Measurements from ENCODE around the gene PNLIPRP3.

PNLIPRP3 gene

GRCh38 chr10:116429288-116429977 lies 1.8 kb downstream of the PNLIPRP3 start:
- no peak overlapping the region for H3K4me3 ChIP-seq (ENCODE audit: low read depth, low read length)
- DNase-seq (ENCODE audit: low read depth), result no peak
- no peak for TF ChIP-seq CTCF (IDR thresholded peaks at IDR 0.05; ENCODE audit: insufficient read depth, low read depth, low read length, missing control alignments)

- no peak overlapping the region for H3K4me3 ChIP-seq (ENCODE audit: low read depth, low read length)
- TF ChIP-seq CTCF (IDR thresholded peaks at IDR 0.05; ENCODE audit: insufficient read depth, low read depth, low read length, missing control alignments), result no peak
- no peak for DNase-seq (ENCODE audit: low read depth)
Measured at GRCh38 chr10:116430288-116430687, 2.6 kb downstream of the PNLIPRP3 start.

GRCh38 chr10:116431598-116431997 lies 4.0 kb downstream of the PNLIPRP3 start:
- no peak for DNase-seq (ENCODE audit: low read depth)
- H3K4me3 ChIP-seq (ENCODE audit: low read depth, low read length), result no peak overlapping the region
- no peak for TF ChIP-seq CTCF (IDR thresholded peaks at IDR 0.05; ENCODE audit: insufficient read depth, low read depth, low read length, missing control alignments)

GRCh38 chr10:116437076-116437692 lies 9.5 kb downstream of the PNLIPRP3 start:
- no peak for DNase-seq (ENCODE audit: low read depth)
- TF ChIP-seq CTCF (IDR thresholded peaks at IDR 0.05; ENCODE audit: insufficient read depth, low read depth, low read length, missing control alignments), result no peak
- H3K4me3 ChIP-seq (ENCODE audit: low read depth, low read length), result no peak overlapping the region

GRCh38 chr10:116440330-116441030 lies 12.8 kb downstream of the PNLIPRP3 start:
- no peak for TF ChIP-seq CTCF (IDR thresholded peaks at IDR 0.05; ENCODE audit: insufficient read depth, low read depth, low read length, missing control alignments)
- no peak overlapping the region for H3K4me3 ChIP-seq (ENCODE audit: low read depth, low read length)
- no peak for DNase-seq (ENCODE audit: low read depth)

- H3K4me3 ChIP-seq (ENCODE audit: low read depth, low read length), result no peak overlapping the region
- TF ChIP-seq CTCF (IDR thresholded peaks at IDR 0.05; ENCODE audit: insufficient read depth, low read depth, low read length, missing control alignments), result peak; percentile 72
- DNase-seq (ENCODE audit: low read depth), result peak; percentile 42
Measured at GRCh38 chr10:116444527-116445142, 17.0 kb downstream of the PNLIPRP3 start.

Data from GM12865 (cell line).